ENCODE data around the gene COL19A1. TPM values are rescaled to one million over a fixed set of nuclear protein-coding genes. Genes with fewer than 3 reads are reported as not detected.

The COL19A1 gene
- total RNA-seq, 1 donor from 2014 or later, result not detected

DNA sequence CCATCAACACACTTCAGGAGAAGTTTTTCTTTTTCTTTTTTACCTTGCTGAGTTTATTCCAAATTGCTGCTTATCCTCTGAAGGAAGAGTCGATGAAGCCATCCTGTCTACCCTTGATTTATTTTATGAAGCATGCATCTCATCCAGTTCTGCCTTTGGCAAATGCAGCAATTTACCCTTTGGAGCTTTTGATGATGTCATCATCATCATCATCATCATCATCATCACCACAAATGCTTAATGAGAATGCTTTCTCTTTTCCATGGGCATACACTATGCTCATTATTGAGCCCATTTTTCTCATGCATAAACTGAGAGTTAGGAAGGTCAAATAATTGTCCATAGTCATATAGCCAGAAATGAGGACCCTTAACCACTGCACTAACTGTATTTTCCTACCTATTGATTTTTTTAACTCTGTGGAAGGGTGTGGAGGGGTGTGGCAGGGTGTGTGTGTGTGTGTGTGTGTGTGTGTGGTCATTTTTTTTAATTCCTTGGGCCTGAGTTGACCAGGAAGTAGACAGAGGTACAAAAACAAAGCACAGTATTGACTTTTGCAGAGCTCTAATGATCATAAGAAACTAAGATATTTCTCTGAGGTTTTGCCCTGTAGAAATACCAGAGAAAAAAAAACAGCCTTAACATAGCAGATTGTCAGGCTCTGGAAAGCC, 353.7 kb downstream of the COL19A1 start:
- no peak for DNase-seq (ENCODE audit: low read depth, low spot score)

DNA sequence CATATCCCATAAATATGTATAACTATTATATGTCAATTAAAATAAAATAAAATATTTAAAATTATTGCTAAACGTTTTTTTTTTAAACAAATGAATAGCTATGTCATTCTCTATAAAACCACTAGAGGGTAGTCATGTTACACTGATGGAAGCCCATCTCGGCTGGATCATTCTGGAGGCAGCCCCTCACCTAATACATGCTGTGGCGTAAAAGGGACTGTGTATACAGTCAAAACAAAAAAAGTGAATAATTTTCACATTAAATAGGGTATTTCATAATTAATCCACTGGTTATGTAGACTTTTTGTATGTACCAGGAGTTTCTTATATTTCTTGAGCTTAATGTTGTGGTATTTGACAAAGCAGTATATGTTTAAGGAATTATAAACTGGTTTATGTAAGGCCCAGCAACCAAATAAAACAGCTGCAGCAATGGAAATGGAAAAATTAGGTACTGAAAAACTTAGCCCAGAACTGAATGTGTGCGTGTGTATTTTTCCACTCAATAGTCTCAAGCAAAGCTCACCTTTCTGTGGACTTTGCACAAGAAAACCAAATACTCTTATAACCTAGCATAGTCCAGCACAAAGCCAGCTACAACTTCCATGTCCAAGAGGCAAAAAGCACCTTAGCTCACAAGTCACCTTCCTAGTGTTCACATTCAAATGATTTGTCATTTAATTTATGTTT, 354.8 kb downstream of the COL19A1 start:
- no peak for DNase-seq (ENCODE audit: low read depth, low spot score)

DNA sequence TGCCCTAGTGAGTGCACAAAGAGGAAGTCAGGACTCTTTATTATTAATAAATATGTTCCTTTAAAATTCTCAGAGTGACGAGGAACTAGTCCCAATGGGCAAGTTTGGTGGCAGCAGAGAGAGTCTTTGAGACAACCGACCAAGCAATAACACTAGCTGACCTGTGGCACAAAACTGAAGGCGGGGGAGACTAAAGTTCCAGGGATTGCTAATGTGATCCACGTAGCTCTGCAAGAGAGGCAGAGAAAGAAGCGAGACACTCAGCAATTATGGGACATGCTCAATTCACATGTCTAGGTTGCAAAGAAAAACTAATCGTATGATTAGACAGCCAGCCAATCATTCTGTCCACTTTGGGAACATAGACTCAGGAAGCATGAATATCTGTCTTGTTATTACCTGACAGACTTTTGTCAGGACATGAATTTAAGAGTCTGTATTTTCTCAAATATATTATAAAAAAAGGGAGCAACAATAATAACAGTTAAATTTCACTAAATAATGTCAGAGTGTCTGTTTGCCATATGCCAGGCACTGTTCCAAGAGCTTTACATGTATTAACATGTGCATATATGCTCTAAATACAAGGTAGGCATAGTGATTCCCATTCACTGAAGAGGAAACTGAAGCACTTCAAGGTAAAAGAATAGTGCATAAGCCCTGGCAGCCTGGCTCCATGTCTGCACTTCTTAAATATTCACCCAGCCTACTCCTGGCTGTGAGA, 355.5 kb downstream of the COL19A1 start:
- no peak for DNase-seq (ENCODE audit: low read depth, low spot score)

DNA sequence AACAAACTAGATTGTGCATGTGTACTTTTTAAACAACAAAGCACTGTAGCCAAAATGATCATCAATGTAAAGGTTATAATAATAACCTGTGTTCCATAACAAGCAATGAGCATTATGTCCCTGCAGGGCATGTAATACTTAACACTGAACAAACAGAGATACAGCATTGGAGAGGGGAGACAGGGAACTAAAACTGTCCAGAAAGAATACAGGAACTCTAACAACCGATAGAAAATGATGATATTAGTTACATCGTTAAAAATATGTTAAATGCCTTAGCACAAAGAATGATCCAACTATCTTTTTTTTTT, 356.0 kb downstream of the COL19A1 start:
- DNase-seq (ENCODE audit: low read depth, low spot score), result no peak

DNA sequence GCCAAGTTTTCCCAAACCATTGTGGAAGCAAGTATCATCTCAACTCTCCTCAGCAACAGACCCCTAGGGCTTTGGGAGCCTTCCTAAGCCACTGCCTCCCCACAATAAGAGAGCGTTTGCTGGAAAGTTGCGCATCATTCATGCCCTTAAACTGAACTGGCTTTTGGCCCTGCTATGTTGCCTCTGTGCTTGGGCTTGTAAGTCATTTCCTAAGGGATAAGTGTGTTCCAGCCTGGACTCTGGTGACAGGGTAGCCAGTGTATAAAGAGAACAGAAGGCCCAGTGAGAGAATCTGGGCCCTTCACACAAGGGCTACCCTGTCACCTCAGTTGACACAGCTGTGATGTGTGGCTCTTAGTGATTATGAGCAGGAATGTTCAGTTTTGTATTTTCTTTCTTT, 358.7 kb downstream of the COL19A1 start:
- DNase-seq (ENCODE audit: low read depth, low spot score), result no peak

DNA sequence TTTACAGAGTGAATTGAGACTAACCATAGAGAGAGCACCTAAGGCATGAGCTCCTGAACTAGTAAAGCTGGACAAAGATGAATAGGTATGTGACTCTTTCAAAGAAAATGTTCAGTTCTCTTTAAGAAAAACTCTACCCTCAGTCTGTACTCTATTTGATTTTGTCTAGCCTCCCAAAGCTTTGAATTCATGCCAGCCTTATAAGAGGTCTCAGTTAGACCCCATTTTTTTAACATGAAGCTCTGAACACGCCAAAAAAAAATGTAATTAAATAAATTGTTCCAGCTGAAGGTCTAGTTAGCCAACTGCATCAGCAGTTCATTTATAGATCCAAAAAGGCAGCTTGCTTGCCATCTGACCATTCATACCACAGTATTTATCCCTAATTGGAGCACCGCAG, 365.0 kb downstream of the COL19A1 start:
- DNase-seq (ENCODE audit: low read depth, low spot score), result no peak

DNA sequence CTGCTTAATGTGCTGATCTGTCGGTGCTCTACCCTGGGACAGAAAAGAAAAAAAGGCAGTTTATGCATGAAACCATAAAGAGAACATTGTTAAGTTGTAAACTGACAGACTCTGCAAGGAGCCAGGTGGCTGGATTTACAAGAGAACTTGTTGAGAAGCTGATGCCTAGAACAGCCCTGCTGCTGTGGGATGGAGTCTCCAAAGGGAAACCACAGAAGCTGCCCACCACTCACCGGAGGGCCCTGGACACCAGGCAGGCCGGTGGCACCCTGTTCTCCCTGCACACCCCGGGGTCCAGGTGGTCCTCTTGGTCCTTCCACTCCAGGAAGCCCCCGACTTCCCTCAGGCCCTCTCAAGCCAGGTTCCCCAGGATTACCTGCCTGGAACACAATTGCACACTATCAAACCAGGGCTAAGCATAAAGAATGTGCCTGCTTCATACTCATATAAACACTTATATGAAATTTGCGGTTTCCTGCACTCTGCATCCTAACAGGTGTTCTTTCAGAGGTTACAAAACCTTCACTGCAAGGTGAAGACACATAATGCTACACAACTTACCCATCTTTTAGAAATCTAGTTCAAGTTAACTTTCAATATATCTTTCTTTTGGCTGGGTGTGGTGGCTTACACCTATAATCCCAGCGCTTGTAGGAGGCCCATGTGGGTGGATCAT, 368.3 kb downstream of the COL19A1 start:
- DNase-seq (ENCODE audit: low read depth, low spot score), result no peak

DNA sequence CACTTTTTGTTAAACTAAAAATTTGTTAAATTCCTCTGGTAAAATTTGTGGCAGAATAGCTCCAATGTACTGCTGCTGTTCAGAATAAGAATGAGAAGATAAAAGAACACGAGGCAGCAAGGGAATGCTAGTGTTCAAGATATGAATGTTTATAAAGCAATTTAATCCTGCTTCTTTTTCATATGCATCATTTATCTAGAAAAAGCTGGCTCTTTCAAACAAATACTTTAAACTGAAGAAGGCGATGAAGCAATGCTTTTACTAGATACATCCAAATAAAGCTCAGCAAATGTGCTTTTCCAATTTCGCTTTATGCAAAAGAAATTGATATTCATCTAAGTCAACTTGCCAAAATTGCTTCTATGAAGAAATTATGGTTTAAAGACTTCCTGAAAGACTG, 370.0 kb downstream of the COL19A1 start:
- no peak for DNase-seq (ENCODE audit: low read depth, low spot score)

DNA sequence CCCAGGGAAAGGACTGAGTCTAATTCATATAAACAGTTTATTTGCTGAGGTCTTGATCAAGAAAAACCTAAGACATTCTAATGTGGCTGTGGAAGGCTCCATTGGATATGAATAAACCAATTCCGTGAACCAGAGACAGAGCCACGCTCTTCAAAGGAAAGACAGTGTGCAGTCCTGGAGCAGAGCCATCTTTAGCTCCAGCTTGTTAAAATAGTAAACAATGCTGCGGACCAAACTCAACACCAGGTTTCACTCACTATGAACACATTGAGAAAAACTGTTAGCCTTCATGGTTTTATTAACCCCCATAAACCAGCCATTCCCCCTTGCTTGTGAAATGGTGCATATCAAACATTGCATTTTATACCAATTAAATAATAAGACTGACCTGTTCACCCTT, 374.7 kb downstream of the COL19A1 start:
- no peak for DNase-seq (ENCODE audit: low read depth, low spot score)

DNA sequence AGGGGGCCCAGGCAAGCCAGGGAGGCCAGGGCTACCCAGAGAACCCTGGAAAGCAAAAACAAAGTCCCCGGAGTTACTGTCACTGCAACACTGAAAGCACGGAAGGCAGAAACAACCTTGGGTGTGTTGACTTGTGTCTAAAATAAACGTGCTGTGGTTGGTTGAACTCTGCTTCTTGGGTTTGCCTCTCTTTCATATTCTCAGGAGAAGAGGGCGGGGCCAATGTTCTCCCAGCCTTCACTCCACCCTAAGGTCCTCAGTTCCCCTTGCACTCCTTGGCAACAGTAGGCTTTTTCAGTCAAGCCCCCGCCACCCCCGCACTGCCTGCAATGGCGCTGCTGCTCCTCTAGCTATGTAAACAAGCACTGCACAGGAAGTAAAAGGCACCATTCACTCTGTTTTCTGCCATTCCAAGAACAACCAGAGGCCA, 375.6 kb downstream of the COL19A1 start:
- DNase-seq (ENCODE audit: low read depth, low spot score), result no peak

DNA sequence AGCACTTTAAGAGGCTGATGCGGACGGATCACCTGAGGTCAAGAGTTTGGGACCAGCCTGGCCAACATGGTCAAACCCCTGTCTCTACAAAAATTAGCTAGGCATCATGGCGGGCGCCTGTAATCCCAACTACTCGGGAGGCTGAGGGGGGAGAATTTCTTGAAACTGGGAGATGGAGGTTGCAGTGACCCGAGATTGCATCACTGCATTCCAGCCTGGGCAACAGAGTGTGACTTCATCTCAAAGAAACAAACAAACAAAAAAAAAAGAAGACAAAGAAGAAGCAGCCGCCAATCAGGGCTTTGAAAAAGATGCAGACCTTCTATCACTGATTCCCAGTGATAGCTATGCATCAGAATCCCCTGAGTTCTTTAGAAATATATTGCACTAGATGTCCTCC, 379.8 kb downstream of the COL19A1 start:
- no peak for DNase-seq (ENCODE audit: low read depth, low spot score)

DNA sequence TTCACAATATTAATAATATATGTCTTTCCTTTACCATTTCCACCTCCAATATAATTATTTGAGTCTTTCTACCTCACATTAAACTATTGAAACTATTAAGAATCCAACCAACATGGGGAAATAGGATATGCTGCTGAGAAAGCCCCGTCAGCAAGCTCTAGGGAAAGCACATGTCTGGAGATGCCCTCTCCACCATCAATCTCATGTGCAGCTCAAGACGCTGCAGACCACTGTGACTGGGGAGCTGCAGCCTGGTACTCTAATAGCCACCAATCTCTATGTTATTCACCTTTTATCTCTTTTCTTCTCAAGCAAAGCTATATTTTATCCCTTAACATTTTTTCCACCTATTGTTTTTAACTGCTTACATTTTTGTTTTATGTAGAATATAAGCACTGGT, 386.2 kb downstream of the COL19A1 start:
- no peak for DNase-seq (ENCODE audit: low read depth, low spot score)

DNA sequence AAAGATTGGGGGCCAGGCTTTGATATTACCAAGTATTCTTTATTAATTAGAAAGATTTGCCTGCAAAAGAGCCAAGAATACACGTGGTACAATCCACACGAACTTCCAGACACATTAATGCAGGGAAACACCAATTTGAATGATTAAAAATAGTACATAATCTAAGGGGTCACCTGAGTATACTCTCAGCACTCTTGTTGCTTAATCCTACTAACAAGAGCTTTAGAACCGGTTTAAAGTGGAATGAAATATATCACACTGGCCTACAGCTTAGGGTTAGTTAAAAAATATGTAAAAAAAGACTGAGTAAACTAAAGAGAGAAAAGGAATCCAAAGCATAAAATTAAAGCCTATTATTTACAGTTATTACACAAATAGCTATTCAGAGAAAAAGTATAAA, 387.6 kb downstream of the COL19A1 start:
- DNase-seq (ENCODE audit: low read depth, low spot score), result no peak

DNA sequence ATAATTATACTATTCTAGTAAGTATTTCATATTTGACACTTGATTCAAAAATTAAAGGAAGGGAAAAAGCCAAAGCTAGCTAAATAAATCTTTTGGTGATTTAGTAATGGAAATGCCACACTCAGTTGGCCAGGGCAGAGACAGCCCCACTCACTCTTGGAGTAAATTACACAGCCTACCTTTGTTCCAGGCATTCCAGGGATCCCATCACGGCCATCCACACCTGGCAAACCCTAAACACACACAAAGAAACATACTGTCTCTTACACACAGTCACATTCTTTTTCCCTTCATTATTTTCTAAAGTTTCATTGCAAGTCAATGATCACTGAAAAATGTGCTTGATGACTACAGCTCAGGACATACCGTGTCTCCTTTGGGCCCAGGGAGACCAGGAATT, 388.4 kb downstream of the COL19A1 start:
- no peak for DNase-seq (ENCODE audit: low read depth, low spot score)

DNA sequence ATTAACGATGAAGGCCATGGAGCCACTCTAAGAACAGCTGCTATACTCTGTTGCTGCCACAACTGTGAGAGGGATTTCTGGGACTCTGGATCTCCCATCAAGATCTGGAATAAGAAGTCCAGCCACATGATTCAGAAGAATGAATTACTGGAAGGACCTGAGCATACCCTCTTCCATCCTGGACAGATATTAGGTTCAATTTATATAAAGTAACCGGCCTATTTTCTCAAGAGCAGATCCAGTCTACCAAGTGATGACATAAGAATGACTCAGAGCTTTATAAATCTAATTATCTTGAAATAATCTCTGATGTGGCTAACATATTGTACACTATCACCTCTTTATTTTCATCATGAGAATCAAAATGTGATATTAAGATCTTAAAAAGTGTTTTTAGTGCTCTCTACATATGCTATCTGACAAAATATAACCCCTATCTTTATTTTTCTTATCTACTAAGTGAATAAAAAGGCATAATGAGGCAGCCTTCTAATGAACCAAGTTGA, 391.5 kb downstream of the COL19A1 start:
- DNase-seq (ENCODE audit: low read depth, low spot score), result no peak

DNA sequence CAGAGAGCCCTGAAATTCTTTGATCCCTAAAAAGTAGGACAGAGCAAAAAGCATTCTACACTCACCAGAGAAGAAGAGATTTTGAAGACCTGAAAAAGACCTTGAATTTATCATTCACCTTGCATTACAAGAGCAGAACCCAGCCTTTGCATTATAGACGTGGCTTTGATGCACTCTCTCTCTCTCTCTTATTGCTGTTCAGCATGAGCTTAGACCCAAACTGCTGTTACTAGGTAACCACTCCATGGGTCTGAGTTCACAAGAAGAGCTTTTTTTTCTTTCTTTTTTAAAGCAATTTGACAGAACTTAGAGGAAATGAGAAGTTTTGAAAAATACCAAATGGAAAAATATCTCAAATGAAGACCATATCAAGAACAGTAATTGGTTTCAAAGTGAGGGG, 392.1 kb downstream of the COL19A1 start:
- DNase-seq (ENCODE audit: low read depth, low spot score), result no peak

Other genes with a start within 250 kb of the COL19A1 start
- gene LMBRD1, start 69.5 kb upstream of the COL19A1 start, total RNA-seq, result 11.9 and 12.6 TPM in 2 replicates